ENCODE measurements around the gene ECSCR.
A peak's percentile ranks its signal among the peaks of the same experiment; 100 is the strongest.
"Not testable (repeated sequence)": the region's sequence is repeated elsewhere in the genome, so short reads cannot be mapped to it uniquely, and the experiment has no call there.

ECSCR gene

DNA sequence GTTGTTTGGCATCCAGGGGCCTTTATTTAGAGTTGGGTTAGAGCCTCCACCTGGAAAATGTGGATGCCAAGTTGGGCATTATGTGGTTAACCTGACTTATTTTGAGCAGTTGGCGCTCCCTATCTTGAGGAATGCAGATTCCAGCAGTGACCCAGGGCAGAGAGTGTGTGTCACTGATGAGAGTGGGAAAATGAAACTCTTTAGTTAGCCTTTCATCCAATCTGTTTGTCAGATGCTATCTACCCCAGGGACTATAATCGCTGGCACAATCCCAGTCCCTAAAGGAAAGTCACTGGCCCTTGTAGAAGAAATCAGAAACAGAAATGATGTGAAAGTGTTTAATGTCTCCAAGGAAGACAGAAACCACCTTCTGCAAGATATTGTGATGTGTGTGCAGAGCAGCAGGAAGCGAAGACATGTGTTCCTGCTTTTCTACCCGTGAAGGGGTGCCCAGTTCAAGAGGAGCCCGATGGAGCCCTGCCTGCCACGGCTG lies 30.2 kb upstream of the ECSCR start:
- TF ChIP-seq, protein P1, sequence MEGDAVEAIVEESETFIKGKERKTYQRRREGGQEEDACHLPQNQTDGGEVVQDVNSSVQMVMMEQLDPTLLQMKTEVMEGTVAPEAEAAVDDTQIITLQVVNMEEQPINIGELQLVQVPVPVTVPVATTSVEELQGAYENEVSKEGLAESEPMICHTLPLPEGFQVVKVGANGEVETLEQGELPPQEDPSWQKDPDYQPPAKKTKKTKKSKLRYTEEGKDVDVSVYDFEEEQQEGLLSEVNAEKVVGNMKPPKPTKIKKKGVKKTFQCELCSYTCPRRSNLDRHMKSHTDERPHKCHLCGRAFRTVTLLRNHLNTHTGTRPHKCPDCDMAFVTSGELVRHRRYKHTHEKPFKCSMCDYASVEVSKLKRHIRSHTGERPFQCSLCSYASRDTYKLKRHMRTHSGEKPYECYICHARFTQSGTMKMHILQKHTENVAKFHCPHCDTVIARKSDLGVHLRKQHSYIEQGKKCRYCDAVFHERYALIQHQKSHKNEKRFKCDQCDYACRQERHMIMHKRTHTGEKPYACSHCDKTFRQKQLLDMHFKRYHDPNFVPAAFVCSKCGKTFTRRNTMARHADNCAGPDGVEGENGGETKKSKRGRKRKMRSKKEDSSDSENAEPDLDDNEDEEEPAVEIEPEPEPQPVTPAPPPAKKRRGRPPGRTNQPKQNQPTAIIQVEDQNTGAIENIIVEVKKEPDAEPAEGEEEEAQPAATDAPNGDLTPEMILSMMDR (IDR thresholded peaks at IDR 0.05; ENCODE audit: insufficient read depth, low read depth, low read length, missing control alignments), result no peak
- DNase-seq (ENCODE audit: low read depth), result no peak
- H3K4me3 ChIP-seq (ENCODE audit: low read depth, low read length), result no peak overlapping the region

DNA sequence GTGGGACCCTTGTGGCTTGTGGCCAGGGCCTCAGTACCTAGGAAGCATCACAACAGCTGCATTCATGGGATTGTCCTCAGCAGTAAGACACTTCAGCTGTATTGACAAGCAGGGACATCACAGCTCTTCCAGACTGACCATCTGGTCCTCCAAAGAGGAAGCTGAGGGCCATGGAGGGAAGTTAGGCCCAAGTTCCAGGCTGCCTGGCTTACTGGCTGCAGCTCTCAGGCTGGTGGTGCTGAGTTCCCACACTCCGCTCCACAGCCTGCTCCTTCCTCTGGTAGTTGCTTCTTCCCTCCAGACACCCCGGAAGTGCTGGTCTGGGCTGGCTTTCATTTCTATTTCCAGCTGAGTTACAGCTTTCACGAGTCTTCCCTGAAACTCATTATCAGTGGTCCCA lies 25.7 kb upstream of the ECSCR start:
- TF ChIP-seq, protein P1 (IDR thresholded peaks at IDR 0.05; ENCODE audit: insufficient read depth, low read depth, low read length, missing control alignments), result no peak
- no peak overlapping the region for H3K4me3 ChIP-seq (ENCODE audit: low read depth, low read length)
- DNase-seq (ENCODE audit: low read depth), result peak; percentile 39

DNA sequence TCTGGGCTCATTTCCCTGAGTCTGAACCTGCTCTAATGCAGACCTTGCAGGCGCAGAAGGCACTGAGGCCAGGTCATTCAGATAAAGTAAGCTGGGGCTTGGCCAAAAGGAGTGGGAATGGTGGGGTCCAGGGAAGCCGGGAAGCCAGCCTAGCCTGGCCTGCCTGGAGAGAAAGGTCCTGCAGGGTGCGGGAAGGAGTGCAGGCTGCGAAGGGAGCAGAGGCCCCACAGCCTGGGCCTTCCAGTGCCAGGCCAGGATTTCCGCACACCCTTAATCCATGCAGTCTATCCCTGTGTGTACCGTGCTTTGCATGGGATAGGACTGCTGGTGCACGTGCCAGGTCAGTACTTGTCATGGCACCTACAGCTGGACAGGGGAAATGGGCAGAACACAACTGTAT lies 23.7 kb upstream of the ECSCR start:
- no peak overlapping the region for H3K4me3 ChIP-seq (ENCODE audit: low read depth, low read length)
- DNase-seq (ENCODE audit: low read depth), result no peak
- TF ChIP-seq, protein P1 (IDR thresholded peaks at IDR 0.05; ENCODE audit: insufficient read depth, low read depth, low read length, missing control alignments), result no peak

DNA sequence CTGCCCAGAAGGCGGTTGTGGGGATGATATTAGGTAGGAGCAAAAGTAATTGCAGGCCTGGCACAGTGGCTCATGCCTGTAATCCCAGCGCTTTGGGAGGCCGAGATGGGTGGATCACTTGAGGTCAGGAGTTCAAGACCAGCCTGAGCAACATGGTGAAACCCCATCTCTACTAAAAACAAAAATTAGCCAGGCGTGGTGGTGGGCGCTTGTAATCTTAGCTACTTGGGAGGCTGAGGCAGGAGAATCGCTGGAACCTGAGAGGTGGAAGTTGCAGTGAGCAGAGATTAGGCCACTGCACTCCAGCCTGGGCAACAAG lies 20.3 kb upstream of the ECSCR start:
- not testable (repeated sequence) for DNase-seq (ENCODE audit: low read depth)
- H3K4me3 ChIP-seq (ENCODE audit: low read depth, low read length), result peak overlapping the region; percentile 73

DNA sequence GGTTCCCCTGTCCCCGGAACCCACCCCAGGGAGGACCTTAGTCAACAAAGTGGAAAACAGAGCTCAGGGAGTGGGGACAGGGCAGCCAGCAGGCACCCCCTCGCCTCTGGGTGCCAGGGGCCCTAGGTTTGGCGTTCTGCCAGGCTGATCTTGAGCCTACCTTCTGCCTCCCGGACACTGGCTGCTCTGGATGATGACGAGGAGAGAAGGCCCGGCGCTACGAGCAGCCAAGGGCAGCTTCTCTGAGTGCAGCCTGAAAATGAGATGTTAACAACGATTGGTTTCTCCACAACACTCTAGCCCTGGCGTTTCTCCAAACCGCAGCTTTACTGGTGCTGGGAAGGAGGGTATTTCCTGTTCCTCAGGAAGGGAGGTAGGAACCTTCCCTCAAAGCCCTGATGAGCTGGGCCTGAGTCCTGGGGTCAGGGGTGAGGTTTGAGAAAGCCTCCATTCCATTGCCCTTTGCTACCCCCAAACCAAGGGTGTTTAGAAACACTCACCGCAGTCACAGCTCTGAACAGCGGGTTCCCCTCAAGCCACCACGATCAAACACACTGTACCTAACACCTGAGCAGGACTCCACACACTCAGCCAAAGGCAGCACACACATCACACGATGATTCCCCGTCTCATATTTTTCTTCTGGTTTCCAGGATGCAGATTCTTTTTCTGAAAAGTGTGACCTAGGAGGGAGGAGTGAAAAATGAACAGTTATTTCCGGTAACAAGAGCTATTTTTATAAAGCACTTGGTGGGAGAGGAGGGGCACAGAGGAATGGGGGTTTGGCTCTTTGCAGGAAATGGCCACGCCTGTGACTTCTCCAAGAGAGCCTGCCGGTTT lies 19.7 kb upstream of the ECSCR start, which contains the start of gene STING1:
TSS of gene STING1 (minus strand) at position 709 of the 840 bp plus-strand sequence. CDS start 1,054 bp downstream, outside the sequence.
- peak within 1 kb of the TSS; percentile 73 for H3K4me3 ChIP-seq (ENCODE audit: low read depth, low read length)
- TF ChIP-seq, protein P1 (IDR thresholded peaks at IDR 0.05; ENCODE audit: insufficient read depth, low read depth, low read length, missing control alignments), result no peak
- peak; percentile 77 for DNase-seq (ENCODE audit: low read depth)

DNA sequence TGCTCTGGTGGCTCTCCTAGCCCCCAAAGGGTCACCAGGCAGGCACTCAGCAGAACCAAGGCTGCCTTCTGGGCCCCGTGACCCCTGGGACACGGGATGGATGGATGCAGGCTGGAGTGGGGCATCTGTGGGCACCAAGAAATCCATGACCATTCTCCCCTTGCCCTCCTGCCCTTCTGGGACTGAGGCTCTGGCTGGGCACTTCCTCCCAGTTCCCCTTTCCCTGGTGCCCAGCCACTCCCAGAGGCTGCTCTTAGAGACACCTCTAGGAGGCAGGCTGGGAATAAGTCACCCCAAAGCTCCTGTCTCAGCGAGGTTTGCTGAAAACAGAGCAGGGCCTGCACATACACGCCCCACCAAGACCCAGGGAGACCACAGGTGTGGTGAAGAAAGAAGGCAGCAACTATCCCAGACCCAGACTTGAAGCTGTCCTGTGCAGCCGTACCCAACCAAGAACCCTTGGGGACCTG lies 19.1 kb upstream of the ECSCR start:
- DNase-seq (ENCODE audit: low read depth), result peak; percentile 21
- TF ChIP-seq, protein P1 (IDR thresholded peaks at IDR 0.05; ENCODE audit: insufficient read depth, low read depth, low read length, missing control alignments), result no peak
- peak overlapping the region; percentile 73 for H3K4me3 ChIP-seq (ENCODE audit: low read depth, low read length)

DNA sequence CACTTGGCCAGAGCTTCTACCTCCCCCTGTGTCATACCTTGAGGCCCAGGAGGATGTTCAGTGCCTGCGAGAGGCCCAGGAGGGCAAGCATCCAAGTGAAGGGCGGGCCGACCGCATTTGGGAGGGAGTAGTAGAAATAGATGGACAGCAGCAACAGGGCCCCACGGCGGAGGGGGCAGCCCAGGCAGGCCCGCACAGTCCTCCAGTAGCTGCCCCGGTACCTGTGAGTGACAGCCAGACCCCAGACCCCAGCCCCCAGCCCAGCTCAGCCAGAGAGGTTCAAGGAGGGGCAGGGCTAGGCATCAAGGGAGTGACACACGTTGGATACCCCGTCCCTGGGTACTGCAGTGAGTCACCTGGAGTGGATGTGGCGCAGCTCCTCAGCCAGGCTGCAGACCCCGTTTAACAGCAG lies 18.6 kb upstream of the ECSCR start:
- no peak for DNase-seq (ENCODE audit: low read depth)
- TF ChIP-seq, protein P1 (IDR thresholded peaks at IDR 0.05; ENCODE audit: insufficient read depth, low read depth, low read length, missing control alignments), result no peak
- peak overlapping the region; percentile 73 for H3K4me3 ChIP-seq (ENCODE audit: low read depth, low read length)

DNA sequence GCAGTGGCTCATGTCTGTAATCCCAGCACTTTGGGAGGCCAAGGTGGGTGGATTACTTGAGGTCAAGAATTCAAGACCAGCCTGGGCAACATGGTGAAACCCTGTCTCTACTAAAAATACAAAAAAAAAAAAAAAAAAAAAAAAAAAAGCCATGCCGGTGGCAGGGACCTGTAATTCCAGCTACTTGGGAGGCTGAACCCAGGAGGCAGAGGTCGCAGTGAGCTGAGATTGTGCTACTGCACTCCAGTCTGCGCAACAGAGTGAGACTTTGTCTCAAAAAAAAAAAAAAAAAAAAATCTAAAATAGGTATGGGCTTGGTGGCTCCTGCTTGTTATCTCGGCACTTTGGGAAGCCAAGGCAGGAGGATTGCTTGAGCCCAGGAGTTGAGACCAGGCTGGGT lies 17.2 kb upstream of the ECSCR start:
- not testable (repeated sequence) for DNase-seq (ENCODE audit: low read depth); H3K4me3 ChIP-seq (ENCODE audit: low read depth, low read length)

DNA sequence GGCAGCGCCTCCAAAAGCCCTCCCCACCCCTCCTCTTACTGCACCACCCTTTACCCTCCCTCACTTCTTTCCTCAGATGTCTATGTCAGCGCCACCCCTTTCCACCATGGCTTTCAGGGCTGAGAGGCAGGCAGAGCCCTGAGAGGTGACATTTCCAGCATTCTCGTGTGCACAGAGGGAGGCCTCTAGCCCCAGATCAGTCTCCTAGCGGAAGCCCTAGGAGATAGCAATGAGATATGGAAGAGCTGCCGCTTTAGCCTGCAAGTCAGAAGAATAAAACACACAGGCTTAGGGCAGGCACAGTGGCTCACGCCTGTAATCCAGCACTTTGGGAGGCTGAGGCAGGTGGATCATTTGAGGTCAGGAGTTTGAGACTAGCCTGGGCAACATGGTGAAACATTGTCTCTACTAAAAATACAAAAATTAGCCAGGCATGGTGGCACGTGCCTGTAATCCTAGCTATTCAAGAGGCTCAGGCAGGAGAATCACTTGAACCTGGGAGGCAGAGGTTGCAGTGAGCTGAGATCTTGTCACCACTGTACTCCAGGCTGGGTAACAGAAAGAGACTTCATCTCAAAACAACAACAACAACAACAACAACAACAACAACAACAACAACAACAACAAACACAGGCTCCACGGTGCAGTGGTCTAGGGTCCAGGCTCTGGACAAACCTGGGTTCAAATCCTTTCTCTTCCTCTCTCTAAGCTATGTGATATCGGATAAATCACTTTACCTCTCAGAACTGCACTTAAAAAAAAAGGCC lies 16.3 kb upstream of the ECSCR start:
- H3K4me3 ChIP-seq (ENCODE audit: low read depth, low read length); DNase-seq (ENCODE audit: low read depth): not testable (repeated sequence)
